GM12878 (cell line): Measurements from ENCODE around the gene FRS3. TPM values are rescaled to one million over a fixed set of nuclear protein-coding genes. Genes with fewer than 3 reads are reported as not detected.

Experiments
- ATAC-seq: fragments of 200-7000 bp; cut with Tn5 transposase; 3 replicates; pipeline ENCODE4 v1.9.1; 2020; ENCODE audit warnings: mild to moderate bottlenecking, moderate library complexity
- BruUV-seq: library from RNA; stranded (reverse); fragments of 400-500 nt; replicated peaks from 2 replicates; lab custom pipeline; 2021; lab: Mats Ljungman, UMichigan
- CTCF ChIA-PET: fragments of 300-600 bp; sonication (Branson Sonifier 250); formaldehyde crosslinking; extraction: SDS; loops from one replicate; lab custom pipeline; 2021; ENCODE audit warnings: inconsistent platforms; lab: Yijun Ruan, JAX
- POLR2A ChIA-PET: fragments of 350-600 bp; formaldehyde crosslinking; extraction: SDS; loops from one replicate; lab custom pipeline; 2021; ENCODE audit warnings: inconsistent platforms; lab: Charles Lee
- RAD21 ChIA-PET: fragments of 300-600 bp; sonication (Branson Sonifier 250); formaldehyde crosslinking; loops from one replicate; lab custom pipeline; 2023; ENCODE audit warnings: antibody characterized with exemption; ENCODE audit not compliant: unreplicated experiment; lab: Charles Lee
- SMC1A ChIA-PET: fragments of 300-600 bp; sonication (Branson Sonifier 250); formaldehyde crosslinking; loops from one replicate; lab custom pipeline; 2023; ENCODE audit not compliant: unreplicated experiment, uncharacterized antibody; lab: Charles Lee
- DNase-seq: peaks from one replicate; pipeline ENCODE4 v3.0.0-alpha.2; 2011; ENCODE audit warnings: low read depth, low spot score
- FAIRE-seq: peaks from 3 replicates; lab custom pipeline; 2011; peaks lifted over from hg19 to GRCh38; lab: Jason Lieb, UNC
- H2AFZ ChIP-seq: 2 replicates; pipeline ENCODE4 v1.6.0; 2011; ENCODE audit warnings: low read depth, low read length, control low read depth; ENCODE audit not compliant: control insufficient read depth
- H3K27ac ChIP-seq: 2 replicates; pipeline ENCODE4 v1.5.1; 2011; ENCODE audit warnings: control low read depth; ENCODE audit not compliant: control insufficient read depth, insufficient read depth
- H3K27me3 ChIP-seq, 2 experiments: replicated peaks in 1 of 2; 2 replicates each; pipeline versions ENCODE4 v1.6.0 to v1.6.1; 2011; ENCODE audit warnings: low read length in 1 of 2; ENCODE audit not compliant: control insufficient read depth in 2 of 2, insufficient read depth in 2 of 2
- H3K36me3 ChIP-seq, 2 experiments: 2 replicates each; pipeline ENCODE4 v1.5.1; 2011; ENCODE audit warnings: low read length in 1 of 2; ENCODE audit not compliant: control insufficient read depth in 2 of 2, insufficient read depth in 2 of 2
- H3K4me1 ChIP-seq: 2 replicates; pipeline ENCODE4 v1.6.1; 2011; ENCODE audit warnings: mild to moderate bottlenecking, low read length, moderate library complexity, mixed read lengths; ENCODE audit not compliant: control insufficient read depth, insufficient read depth
- H3K4me2 ChIP-seq: 2 replicates; pipeline ENCODE4 v1.6.0; 2011; ENCODE audit warnings: control low read depth; ENCODE audit not compliant: control insufficient read depth, insufficient read depth
- H3K4me3 ChIP-seq: fragments of 200-600 bp; sonication (generic); 2 replicates; pipeline ENCODE4 v1.5.1; 2016
- H3K79me2 ChIP-seq: 2 replicates; pipeline ENCODE4 v1.6.0; 2011; ENCODE audit warnings: low read length; ENCODE audit not compliant: control insufficient read depth, insufficient read depth
- H3K9ac ChIP-seq: 2 replicates; pipeline ENCODE4 v1.8.0; 2011; ENCODE audit warnings: low read length, control low read depth, mixed read lengths; ENCODE audit not compliant: control insufficient read depth, insufficient read depth
- H3K9me3 ChIP-seq: replicated peaks from 3 replicates; pipeline ENCODE4 v1.5.1; 2011; ENCODE audit warnings: mild to moderate bottlenecking, low read length; ENCODE audit not compliant: control insufficient read depth, insufficient read depth
- H4K20me1 ChIP-seq: 2 replicates; pipeline ENCODE4 v1.6.0; 2011; ENCODE audit not compliant: control insufficient read depth, insufficient read depth
- CHD1 ChIP-seq: IDR thresholded peaks from 2 replicates; pipeline ENCODE4 v1.6.1; 2012; ENCODE audit warnings: low read depth, low read length, improper control_type of control experiment
- IKZF2 ChIP-seq, 2 experiments: fragments of 450-650 bp; IDR thresholded peaks; 2 replicates each; pipeline ENCODE4 v1.6.1; 2017; ENCODE audit warnings: mild to moderate bottlenecking in 2 of 2, moderate library complexity in 2 of 2
- NFYA ChIP-seq: IDR thresholded peaks from 2 replicates; pipeline ENCODE4 v1.6.1; 2011; ENCODE audit warnings: low read depth, mild to moderate bottlenecking, low read length, improper control_type of control experiment, borderline replicate concordance
- WGBS: methylation state at CpG from one replicate; pipeline ENCODE4 v1.1.6; 2016; ENCODE audit warnings: low lambda C conversion rate; ENCODE audit not compliant: insufficient replicate concordance, insufficient coverage; ENCODE audit errors: missing lambda C conversion rate; 5-methylcytosine and 5-hydroxymethylcytosine counted together
- in situ Hi-C: fragments of 300-500 bp; cut with MboI; formaldehyde crosslinking; loops from 9 replicates; pipeline ENCODE4 v1.14.3; 2018; ENCODE audit warnings: mixed read lengths
- intact Hi-C: fragments of 100-400 bp; cut with micrococcal nuclease; formaldehyde crosslinking; loops from one replicate; pipeline ENCODE4 v1.14.2; 2022; ENCODE audit not compliant: unreplicated experiment
- polyA plus RNA-seq, 11 experiments: library from polyadenylated mRNA; depleted of rRNA in 4 of 11; unstranded in 6 of 11; stranded (reverse) in 5 of 11; fragments of >200 nt; fragmentation: Nextera tagmentation in 4 of 11; fragmentation: Illumina TruSeq in 1 of 11; extraction: Ambion mirVana in 4 of 11; extraction: Trizol in 1 of 11; gene quantifications; 1 replicate in 1 of 11; 2 replicates in 10 of 11; pipeline versions ENCODE4 v1.2.1 to v1.2.3, GENCODE V29; 2011 to 2016; ENCODE audit warnings: inconsistent platforms in 2 of 11, missing spikeins in 2 of 11, low read depth in 1 of 11
- total RNA-seq, 4 experiments: library from RNA; depleted of rRNA in 3 of 4; stranded (reverse); fragments of >200 nt in 3 of 4; fragmentation: Illumina TruSeq in 1 of 4; extraction: Trizol in 1 of 4; gene quantifications; 2 replicates each; pipeline versions ENCODE4 v1.2.1 to v1.2.3, GENCODE V29; 2013 to 2021
- TF ChIP-seq, protein P1 (sequence below): fragments of 450-650 bp; IDR thresholded peaks from 2 replicates; pipeline ENCODE4 v1.6.1; 2016; ENCODE audit warnings: mild to moderate bottlenecking

FRS3 gene
- total and polyA plus RNA-seq, 10 of the 15 experiments (the other 5 are each of a cell fraction or from before 2014, with no cell fraction given): 0.05 to 3.4 (median 1.5) TPM

DNA sequence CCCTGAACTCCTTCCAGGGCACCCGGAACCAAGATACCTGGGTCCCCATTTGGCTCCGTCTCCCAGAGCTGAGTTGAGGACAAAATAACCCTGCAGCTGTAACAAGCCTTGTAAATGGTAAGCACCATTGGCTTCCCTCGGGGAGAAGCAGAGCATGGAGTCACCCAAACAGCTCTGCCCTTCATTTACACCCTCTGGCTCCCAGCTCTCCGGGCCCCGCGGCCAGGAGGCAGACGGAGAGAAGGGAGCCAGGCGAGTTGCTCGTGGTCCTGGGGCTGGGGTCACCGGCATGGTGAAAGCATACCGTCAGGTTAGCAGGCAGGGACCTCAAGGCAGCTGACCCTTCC lies 46.4 kb downstream of the FRS3 start:
- RAD21 ChIA-PET: interaction anchor here (0.6 to 8.5 kb wide), 13 partner anchors 15 to 1039 kb away, joined by 3 to 300 read pairs (median 4); partner anchors contain the start of gene NCR2

More for the DNA sequence above, 46.4 kb downstream of the FRS3 start:
- Histone ChIP-seq H3K79me2 (peaks cover 63% of the 10 kb centered on the region), H3K9me3 (no peaks in the 10 kb centered on the region), H4K20me1 (no peaks in the 10 kb centered on the region), H3K36me3 (0 out of 4 replicates have a peak, but pooled peaks cover 0 to 5% of the 10 kb centered on the region in 2 experiments), H3K4me2 (peak overlapping the region; percentile 99), H3K4me3 (peak overlapping the region; percentile 92), H3K4me1 (peaks cover 19% of the 10 kb centered on the region), H3K27me3 (no peaks in the 10 kb centered on the region; a peak in 1 of 4 replicates), H2AFZ (no peak overlapping the region), H3K27ac (peak overlapping the region; percentile 98), H3K9ac (peak overlapping the region; percentile 93)
- intact Hi-C loops (loop anchor here (1.0 to 10.0 kb wide), 4 partner anchors 10 to 659 kb away; partner anchors contain the start of genes FOXP4, NFYA and OARD1), in situ Hi-C loops (no loop called here)
- no peak for TF ChIP-seq IKZF2 (IDR thresholded peaks at IDR 0.05)
- peak; percentile 83; the same call in 1 of the 2 replicates for TF ChIP-seq CHD1
- TF ChIP-seq NFYA: no peak
- TF ChIP-seq, protein P1, sequence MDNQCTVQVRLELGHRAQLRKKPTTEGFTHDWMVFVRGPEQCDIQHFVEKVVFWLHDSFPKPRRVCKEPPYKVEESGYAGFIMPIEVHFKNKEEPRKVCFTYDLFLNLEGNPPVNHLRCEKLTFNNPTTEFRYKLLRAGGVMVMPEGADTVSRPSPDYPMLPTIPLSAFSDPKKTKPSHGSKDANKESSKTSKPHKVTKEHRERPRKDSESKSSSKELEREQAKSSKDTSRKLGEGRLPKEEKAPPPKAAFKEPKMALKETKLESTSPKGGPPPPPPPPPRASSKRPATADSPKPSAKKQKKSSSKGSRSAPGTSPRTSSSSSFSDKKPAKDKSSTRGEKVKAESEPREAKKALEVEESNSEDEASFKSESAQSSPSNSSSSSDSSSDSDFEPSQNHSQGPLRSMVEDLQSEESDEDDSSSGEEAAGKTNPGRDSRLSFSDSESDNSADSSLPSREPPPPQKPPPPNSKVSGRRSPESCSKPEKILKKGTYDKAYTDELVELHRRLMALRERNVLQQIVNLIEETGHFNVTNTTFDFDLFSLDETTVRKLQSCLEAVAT: peak; percentile 75; the same call in 1 of the 2 replicates
- ChIA-PET CTCF (interaction anchor here (0.8 to 6.2 kb wide), 13 partner anchors 12 to 400 kb away, joined by 3 to 87 read pairs (median 9); partner anchors contain the start of genes BYSL, MED20, TAF8 and TOMM6), SMC1A (interaction anchor here (0.7 to 8.5 kb wide), 11 partner anchors 8 to 445 kb away, joined by 3 to 168 read pairs (median 5); no protein-coding TSS in a partner anchor), POLR2A (interaction anchor here (0.5 to 9.6 kb wide), 12 partner anchors 7 to 400 kb away, joined by 3 to 293 read pairs (median 6); partner anchors contain the start of genes BYSL, MED20 and NCR2)
- ATAC-seq: no peak
- FAIRE-seq: no peak
- TSS peak; percentile 67 for BruUV-seq
- no peak for DNase-seq
- WGBS: 2% methylated on average over 11 of the region's 11 CpGs
